ENCODE results near the gene CEP89. TPM values are rescaled to one million over a fixed set of nuclear protein-coding genes. Genes with fewer than 3 reads are reported as not detected.
"Not testable (repeated sequence)": the region's sequence is repeated elsewhere in the genome, so short reads cannot be mapped to it uniquely, and the experiment has no call there.

CEP89 gene
- total RNA-seq, 1 experiment from 2014 or later, result 14.5 TPM

DNA sequence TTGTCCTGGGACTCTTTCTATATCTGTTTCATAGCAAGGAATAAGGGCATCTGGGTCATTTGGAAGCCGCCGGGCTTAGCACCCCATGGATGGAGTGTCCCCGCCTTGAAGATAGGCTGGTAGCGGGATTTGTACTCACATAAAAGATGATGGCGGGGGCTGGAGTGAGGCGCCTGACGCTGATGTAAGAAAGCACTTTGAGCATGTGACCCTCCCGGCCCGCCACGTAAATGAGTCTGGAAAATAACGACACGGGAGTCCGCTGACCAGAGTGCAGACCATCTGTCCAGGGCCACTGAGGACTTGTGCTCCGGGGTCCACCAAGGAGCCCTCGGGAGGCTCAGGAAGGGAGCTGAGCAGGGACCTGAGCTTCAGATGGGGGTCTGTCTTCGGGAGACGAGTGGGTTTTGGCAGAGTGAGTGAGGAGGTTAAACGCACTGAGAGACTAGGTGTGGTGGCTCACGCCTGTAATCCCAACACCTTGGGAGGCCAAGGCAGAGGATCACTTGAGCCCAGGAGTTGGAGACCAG lies 128.0 kb downstream of the CEP89 start:
- Histone ChIP-seq H3K4me1 (no peaks in the 10 kb centered on the region), H3K9me3 (peaks cover 10% of the 10 kb centered on the region; the same call in 1 of the 2 replicates), H3K27me3 (replicated peaks; ENCODE audit: control insufficient read depth, insufficient read depth, low read length) (no peaks in the 10 kb centered on the region), H3K36me3 (ENCODE audit: control insufficient read depth, insufficient read depth, low read length) (no peaks in the 10 kb centered on the region), H3K4me3 (ENCODE audit: low read depth, low read length) (no peak overlapping the region)
- ChIA-PET POLR2A (no interaction called here), CTCF (no interaction called here)
- intact Hi-C loops (cut with micrococcal nuclease; ENCODE audit: unreplicated experiment), result no loop called here
- Mint-ChIP-seq H3K27me3 (ENCODE audit: insufficient read depth, unreplicated experiment) (no peaks in the 10 kb centered on the region), H3K4me3 (ENCODE audit: unreplicated experiment) (no peak overlapping the region), H3K4me1 (ENCODE audit: low read depth, unreplicated experiment) (no peaks in the 10 kb centered on the region), H3K36me3 (ENCODE audit: insufficient read depth, unreplicated experiment) (no peaks in the 10 kb centered on the region), H3K27ac (ENCODE audit: unreplicated experiment) (no peak overlapping the region), H3K9me3 (ENCODE audit: unreplicated experiment) (peaks cover 17% of the 10 kb centered on the region)
- BruUV-seq (replicated peaks), result no TSS peak
- TF ChIP-seq, protein P1, sequence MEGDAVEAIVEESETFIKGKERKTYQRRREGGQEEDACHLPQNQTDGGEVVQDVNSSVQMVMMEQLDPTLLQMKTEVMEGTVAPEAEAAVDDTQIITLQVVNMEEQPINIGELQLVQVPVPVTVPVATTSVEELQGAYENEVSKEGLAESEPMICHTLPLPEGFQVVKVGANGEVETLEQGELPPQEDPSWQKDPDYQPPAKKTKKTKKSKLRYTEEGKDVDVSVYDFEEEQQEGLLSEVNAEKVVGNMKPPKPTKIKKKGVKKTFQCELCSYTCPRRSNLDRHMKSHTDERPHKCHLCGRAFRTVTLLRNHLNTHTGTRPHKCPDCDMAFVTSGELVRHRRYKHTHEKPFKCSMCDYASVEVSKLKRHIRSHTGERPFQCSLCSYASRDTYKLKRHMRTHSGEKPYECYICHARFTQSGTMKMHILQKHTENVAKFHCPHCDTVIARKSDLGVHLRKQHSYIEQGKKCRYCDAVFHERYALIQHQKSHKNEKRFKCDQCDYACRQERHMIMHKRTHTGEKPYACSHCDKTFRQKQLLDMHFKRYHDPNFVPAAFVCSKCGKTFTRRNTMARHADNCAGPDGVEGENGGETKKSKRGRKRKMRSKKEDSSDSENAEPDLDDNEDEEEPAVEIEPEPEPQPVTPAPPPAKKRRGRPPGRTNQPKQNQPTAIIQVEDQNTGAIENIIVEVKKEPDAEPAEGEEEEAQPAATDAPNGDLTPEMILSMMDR (IDR thresholded peaks at IDR 0.05; ENCODE audit: insufficient read depth in 1 of 2, low read depth in 1 of 2, low read length in 1 of 2, severe bottlenecking in 1 of 2, unreplicated experiment in 1 of 2), result no peak
- no peak for DNase-seq

DNA sequence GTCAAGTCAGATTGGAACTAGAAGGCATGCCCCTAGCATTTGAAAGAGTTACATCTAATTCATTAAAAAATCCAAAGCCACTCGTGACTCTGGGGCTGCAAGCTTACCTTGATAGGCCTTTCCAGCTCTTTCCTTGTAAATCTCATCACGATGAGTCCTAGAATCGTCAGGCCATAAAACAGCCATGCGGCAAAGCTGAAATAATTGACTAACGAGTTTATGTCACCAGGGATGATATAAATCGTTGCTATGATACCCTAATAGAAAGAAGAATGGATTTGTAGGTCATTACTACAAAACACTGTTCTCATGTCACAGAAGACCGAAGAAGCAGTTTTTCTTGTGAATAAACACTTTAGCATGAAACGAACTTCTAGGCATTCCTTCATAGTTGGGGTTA lies 129.7 kb downstream of the CEP89 start:
- TF ChIP-seq, protein P1 (IDR thresholded peaks at IDR 0.05; ENCODE audit: insufficient read depth in 1 of 2, low read depth in 1 of 2, low read length in 1 of 2, severe bottlenecking in 1 of 2, unreplicated experiment in 1 of 2), result no peak
- DNase-seq, result no peak
- no peaks in the 10 kb centered on the region for H3K4me1 ChIP-seq
- H3K4me3 Mint-ChIP-seq (ENCODE audit: unreplicated experiment), result no peak overlapping the region
- no peaks in the 10 kb centered on the region for H3K27me3 Mint-ChIP-seq (ENCODE audit: insufficient read depth, unreplicated experiment)
- intact Hi-C loops (cut with micrococcal nuclease; ENCODE audit: unreplicated experiment), result no loop called here
- no peaks in the 10 kb centered on the region for H3K36me3 ChIP-seq (ENCODE audit: control insufficient read depth, insufficient read depth, low read length)
- POLR2A ChIA-PET, result no interaction called here
- CTCF ChIA-PET, result no interaction called here
- no peak overlapping the region for H3K27ac Mint-ChIP-seq (ENCODE audit: unreplicated experiment)
- H3K36me3 Mint-ChIP-seq (ENCODE audit: insufficient read depth, unreplicated experiment), result no peaks in the 10 kb centered on the region
- BruUV-seq (replicated peaks), result no TSS peak
- H3K4me3 ChIP-seq (ENCODE audit: low read depth, low read length), result no peak overlapping the region
- no peaks in the 10 kb centered on the region for H3K4me1 Mint-ChIP-seq (ENCODE audit: low read depth, unreplicated experiment)
- H3K9me3 Mint-ChIP-seq (ENCODE audit: unreplicated experiment), result peaks cover 20% of the 10 kb centered on the region
- no peaks in the 10 kb centered on the region for H3K27me3 ChIP-seq (replicated peaks; ENCODE audit: control insufficient read depth, insufficient read depth, low read length)
- H3K9me3 ChIP-seq, result peaks cover 10% of the 10 kb centered on the region; the same call in 1 of the 2 replicates

DNA sequence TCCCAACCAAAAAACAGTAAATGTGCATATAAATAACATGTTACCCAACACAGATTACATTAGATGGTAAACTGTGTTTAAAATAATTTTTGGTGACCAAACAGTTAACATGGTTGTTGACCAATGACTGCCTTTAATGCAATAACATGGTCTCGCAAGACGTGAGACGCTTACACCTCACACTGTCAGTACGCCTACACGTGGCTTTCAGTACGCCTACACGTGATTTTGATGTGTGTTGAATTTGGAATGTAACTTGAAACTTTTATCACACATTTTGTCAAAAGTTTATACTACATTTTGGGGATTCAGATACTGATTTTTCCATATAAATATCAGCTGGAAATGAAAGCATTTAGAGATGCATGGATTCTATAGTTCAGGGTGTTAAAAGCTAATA lies 134.2 kb downstream of the CEP89 start:
- Histone ChIP-seq H3K9me3 (peaks cover 10% of the 10 kb centered on the region; the same call in 1 of the 2 replicates), H3K27me3 (replicated peaks; ENCODE audit: control insufficient read depth, insufficient read depth, low read length) (no peaks in the 10 kb centered on the region), H3K36me3 (ENCODE audit: control insufficient read depth, insufficient read depth, low read length) (no peaks in the 10 kb centered on the region; the same call in 1 of the 2 replicates), H3K4me1 (no peaks in the 10 kb centered on the region), H3K4me3 (ENCODE audit: low read depth, low read length) (no peak overlapping the region)
- ChIA-PET CTCF (no interaction called here), POLR2A (no interaction called here)
- H3K9me3 Mint-ChIP-seq (ENCODE audit: unreplicated experiment), result peaks cover 20% of the 10 kb centered on the region
- no TSS peak for BruUV-seq (replicated peaks)
- H3K27me3 Mint-ChIP-seq (ENCODE audit: insufficient read depth, unreplicated experiment), result no peaks in the 10 kb centered on the region
- H3K36me3 Mint-ChIP-seq (ENCODE audit: insufficient read depth, unreplicated experiment), result no peaks in the 10 kb centered on the region
- no peaks in the 10 kb centered on the region for H3K4me1 Mint-ChIP-seq (ENCODE audit: low read depth, unreplicated experiment)
- TF ChIP-seq, protein P1 (IDR thresholded peaks at IDR 0.05; ENCODE audit: insufficient read depth in 1 of 2, low read depth in 1 of 2, low read length in 1 of 2, severe bottlenecking in 1 of 2, unreplicated experiment in 1 of 2), result no peak
- intact Hi-C loops (cut with micrococcal nuclease; ENCODE audit: unreplicated experiment), result no loop called here
- H3K4me3 Mint-ChIP-seq (ENCODE audit: unreplicated experiment), result no peak overlapping the region
- no peak for DNase-seq
- H3K27ac Mint-ChIP-seq (ENCODE audit: unreplicated experiment), result no peak overlapping the region

DNA sequence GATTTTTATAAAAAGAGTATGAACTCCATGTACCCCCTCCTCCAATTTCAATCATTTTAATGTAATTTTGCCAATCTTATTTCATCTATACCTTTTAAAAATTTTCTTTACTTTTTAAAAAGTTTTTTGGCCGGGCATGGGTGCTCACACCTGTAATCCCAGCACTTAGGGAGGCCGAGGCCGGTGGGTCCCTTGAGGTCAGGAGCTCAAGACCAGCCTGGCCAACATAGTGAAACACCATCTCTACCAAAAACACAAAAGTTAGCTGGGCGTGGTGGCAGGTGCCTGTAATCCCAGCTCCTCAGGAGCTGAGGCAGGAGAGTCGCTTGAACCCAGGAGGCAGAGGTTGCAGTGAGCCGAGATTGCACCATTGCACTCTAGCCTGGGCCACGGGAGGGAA lies 138.4 kb downstream of the CEP89 start:
- H3K36me3 ChIP-seq (ENCODE audit: control insufficient read depth, insufficient read depth, low read length); BruUV-seq (replicated peaks); DNase-seq; POLR2A ChIA-PET; H3K4me1 Mint-ChIP-seq (ENCODE audit: low read depth, unreplicated experiment); intact Hi-C loops (cut with micrococcal nuclease; ENCODE audit: unreplicated experiment); H3K9me3 ChIP-seq; H3K27me3 ChIP-seq (replicated peaks; ENCODE audit: control insufficient read depth, insufficient read depth, low read length); CTCF ChIA-PET; H3K4me3 Mint-ChIP-seq (ENCODE audit: unreplicated experiment); H3K4me1 ChIP-seq; H3K9me3 Mint-ChIP-seq (ENCODE audit: unreplicated experiment); H3K27ac Mint-ChIP-seq (ENCODE audit: unreplicated experiment); H3K27me3 Mint-ChIP-seq (ENCODE audit: insufficient read depth, unreplicated experiment); H3K4me3 ChIP-seq (ENCODE audit: low read depth, low read length); H3K36me3 Mint-ChIP-seq (ENCODE audit: insufficient read depth, unreplicated experiment): not testable (repeated sequence)

DNA sequence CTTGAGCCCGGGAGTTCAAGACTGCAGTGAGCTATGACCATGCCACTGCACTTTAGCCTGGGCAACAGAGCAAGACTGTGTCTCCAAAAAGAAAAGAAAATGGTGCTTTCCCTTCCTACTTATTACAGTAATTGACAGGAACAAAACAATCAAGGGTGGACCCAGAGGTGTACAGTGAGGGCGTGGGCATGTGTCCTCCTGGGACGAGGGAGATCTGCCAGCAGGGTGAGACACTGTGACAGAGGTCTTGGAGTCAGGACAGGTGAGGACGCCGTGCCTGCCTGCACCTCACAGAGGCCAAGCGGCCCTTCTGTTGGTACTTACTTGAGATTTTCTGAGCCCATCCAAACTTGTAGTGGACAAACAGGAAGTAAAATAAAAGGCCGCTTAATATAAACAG lies 138.9 kb downstream of the CEP89 start:
- H3K27me3 Mint-ChIP-seq (ENCODE audit: insufficient read depth, unreplicated experiment); H3K4me3 Mint-ChIP-seq (ENCODE audit: unreplicated experiment); H3K9me3 ChIP-seq; H3K27ac Mint-ChIP-seq (ENCODE audit: unreplicated experiment); H3K27me3 ChIP-seq (replicated peaks; ENCODE audit: control insufficient read depth, insufficient read depth, low read length); H3K9me3 Mint-ChIP-seq (ENCODE audit: unreplicated experiment); DNase-seq; CTCF ChIA-PET; H3K4me3 ChIP-seq (ENCODE audit: low read depth, low read length); H3K36me3 Mint-ChIP-seq (ENCODE audit: insufficient read depth, unreplicated experiment); BruUV-seq (replicated peaks); H3K36me3 ChIP-seq (ENCODE audit: control insufficient read depth, insufficient read depth, low read length); H3K4me1 Mint-ChIP-seq (ENCODE audit: low read depth, unreplicated experiment); POLR2A ChIA-PET; H3K4me1 ChIP-seq; intact Hi-C loops (cut with micrococcal nuclease; ENCODE audit: unreplicated experiment): not testable (repeated sequence)

Measured in Caco-2 (cell line).